ENCODE measurements around the gene BPIFB3. TPM values are rescaled to one million over a fixed set of nuclear protein-coding genes. Genes with fewer than 3 reads are reported as not detected.
"Not testable (repeated sequence)": the region's sequence is repeated elsewhere in the genome, so short reads cannot be mapped to it uniquely, and the experiment has no call there.

BPIFB3 gene
- total RNA-seq, 1 experiment from 2014 or later = not detected

GRCh38 chr20:33027769-33028751, 25.6 kb upstream of the BPIFB3 start:
- no peak for DNase-seq (ENCODE audit: low read depth)

DNA sequence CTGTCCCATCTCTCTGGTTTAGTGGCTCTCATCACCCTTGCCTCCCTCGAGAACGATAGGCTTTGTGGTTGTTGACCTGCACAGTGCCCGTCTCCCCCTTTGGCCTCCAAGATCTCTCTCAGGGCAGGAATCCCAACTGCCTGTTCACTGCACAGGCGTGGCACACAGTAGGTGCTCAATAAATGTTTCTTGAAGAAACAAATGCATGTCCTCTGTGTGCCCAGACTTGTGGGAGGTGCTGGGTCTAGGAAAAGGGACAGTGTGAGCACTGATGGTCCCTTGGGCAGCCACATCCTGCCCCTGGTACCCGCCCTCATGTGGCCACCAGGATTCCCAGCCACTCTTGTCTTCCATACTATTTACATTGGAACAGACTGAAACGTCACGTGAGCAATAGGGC, 24.8 kb upstream of the BPIFB3 start:
- no peak for DNase-seq (ENCODE audit: low read depth)

- no peak for DNase-seq (ENCODE audit: low read depth)
These were observed 23.6 kb upstream of the BPIFB3 start for GRCh38 chr20:33030076-33030475.

- no peak for DNase-seq (ENCODE audit: low read depth)
These were observed 23.1 kb upstream of the BPIFB3 start for GRCh38 chr20:33030569-33030968.

- DNase-seq (ENCODE audit: low read depth) = no peak
These were observed 22.2 kb upstream of the BPIFB3 start, which contains the start of gene BPIFB6 for GRCh38 chr20:33031531-33031930. TSS of gene BPIFB6 (plus strand) at chr20:33031648. CDS start at chr20:33031648, 0 bp downstream.

DNA sequence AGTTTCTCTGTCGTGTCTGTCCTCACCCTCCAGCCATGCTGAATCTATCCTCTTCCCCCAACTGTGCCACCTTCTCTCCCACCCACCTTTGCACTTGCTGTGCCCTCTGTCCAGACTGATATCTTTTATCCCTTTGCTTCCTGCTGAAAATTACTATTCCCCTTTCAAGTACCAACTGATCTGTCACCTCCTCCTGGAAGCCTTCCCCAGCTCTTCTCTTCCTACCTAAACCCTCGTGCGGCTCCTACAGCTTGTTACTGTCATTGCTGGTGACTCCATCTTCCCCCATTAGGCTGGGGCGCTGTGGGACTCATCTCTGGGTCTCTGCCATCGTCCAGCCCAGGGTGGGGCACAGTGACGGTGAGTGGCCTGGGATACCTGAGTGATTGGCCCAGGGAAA, 21.1 kb upstream of the BPIFB3 start:
- no peak for DNase-seq (ENCODE audit: low read depth)

GRCh38 chr20:33033381-33033780, 20.3 kb upstream of the BPIFB3 start:
- no peak for DNase-seq (ENCODE audit: low read depth)

GRCh38 chr20:33034115-33034514, 19.6 kb upstream of the BPIFB3 start:
- no peak for DNase-seq (ENCODE audit: low read depth)

- DNase-seq (ENCODE audit: low read depth) = no peak
These were observed 18.7 kb upstream of the BPIFB3 start for GRCh38 chr20:33034901-33035492.

- DNase-seq (ENCODE audit: low read depth) = no peak
These were observed 16.2 kb upstream of the BPIFB3 start for GRCh38 chr20:33037456-33037855.

- DNase-seq (ENCODE audit: low read depth) = no peak
These were observed 15.5 kb upstream of the BPIFB3 start for GRCh38 chr20:33038243-33038642.

- no peak for DNase-seq (ENCODE audit: low read depth)
These were observed 11.3 kb upstream of the BPIFB3 start for GRCh38 chr20:33042430-33042829.

GRCh38 chr20:33042983-33043730, 10.5 kb upstream of the BPIFB3 start:
- DNase-seq (ENCODE audit: low read depth) = no peak

DNA sequence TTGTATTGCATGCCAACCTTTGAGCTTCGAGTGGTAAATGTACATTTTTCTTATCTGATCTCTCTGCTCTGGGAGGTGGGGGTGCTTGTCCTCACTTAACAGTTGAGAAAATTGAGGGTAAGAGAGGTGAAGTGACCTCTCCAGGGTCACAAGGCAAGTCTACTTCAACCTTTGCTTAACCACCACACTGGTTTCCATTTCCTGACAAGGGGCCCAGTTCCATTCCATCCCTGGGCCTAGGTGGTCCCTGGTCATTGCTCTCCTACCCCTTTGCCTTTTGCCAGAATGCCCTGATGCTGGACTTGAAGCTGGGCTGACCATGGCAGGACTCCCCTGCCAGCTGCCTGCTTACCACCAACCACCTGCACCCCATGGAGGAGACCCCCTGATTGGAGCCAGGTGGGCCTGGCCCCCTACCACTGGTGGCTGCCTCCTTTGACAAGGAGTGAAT, 9.9 kb upstream of the BPIFB3 start:
- no peak for DNase-seq (ENCODE audit: low read depth)

GRCh38 chr20:33045129-33045721, 8.5 kb upstream of the BPIFB3 start:
- DNase-seq (ENCODE audit: low read depth) = not testable (repeated sequence)

- no peak for DNase-seq (ENCODE audit: low read depth)
These were observed 7.3 kb upstream of the BPIFB3 start for GRCh38 chr20:33046412-33046811.

DNA sequence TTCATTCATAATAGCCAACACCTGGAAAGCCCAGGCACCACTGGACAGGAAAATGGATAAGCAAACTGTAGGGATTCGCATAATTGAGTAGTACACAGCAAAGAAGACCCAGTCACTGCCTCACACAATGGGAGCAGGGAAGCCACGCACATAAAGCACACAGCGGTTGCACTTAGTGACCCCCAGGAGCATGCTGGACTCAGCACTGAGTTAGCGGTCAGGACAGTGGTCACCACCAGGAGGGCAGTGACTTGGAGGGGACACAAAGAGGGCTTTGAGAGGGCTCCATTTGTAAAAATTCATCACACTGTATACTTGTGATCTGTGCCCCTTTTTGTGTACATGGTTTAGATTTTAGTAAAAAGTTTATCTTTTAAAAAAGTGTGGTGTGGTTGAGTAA, 2.4 kb upstream of the BPIFB3 start:
- no peak for DNase-seq (ENCODE audit: low read depth)

DNA sequence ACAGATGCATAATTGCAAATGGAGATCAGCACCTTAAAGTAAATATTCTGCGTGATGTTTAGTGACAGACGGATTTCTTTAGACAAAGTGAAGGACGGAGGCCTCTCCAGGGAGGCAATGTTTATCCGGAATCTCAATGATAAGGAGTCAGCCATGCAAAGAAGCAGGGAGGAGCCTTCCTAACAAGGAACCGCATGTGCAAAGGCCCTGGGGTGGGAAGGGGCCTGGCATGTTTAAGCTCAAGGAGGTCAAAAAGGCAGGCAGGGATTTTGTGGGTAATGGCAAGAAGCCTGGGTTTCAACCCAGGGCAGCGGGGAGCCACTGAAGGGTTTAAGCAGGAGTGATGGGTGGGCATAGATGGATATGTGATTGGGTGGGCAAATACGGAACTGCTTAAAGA, 678 bp downstream of the BPIFB3 start:
- no peak for DNase-seq (ENCODE audit: low read depth)

DNA sequence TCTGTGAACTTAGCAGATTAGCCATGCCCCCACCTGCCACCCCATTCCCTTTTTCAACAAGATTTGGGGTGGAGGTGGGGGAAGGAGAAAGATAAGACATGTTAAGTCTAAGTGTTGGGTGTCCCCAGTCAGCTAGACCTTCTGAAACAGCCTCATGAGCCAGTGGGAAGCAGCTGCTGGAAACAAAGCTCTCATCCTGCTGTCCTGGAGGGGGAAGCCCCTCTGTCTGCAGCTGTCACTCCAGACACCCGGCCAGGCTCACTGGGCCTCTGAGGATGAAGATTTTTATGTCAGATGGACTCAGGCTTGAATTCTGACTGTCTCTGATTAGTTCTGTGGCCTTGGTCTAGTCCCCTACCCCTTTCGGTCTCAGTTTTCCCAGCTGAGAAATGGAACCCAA, 1.1 kb downstream of the BPIFB3 start:
- no peak for DNase-seq (ENCODE audit: low read depth)

DNA sequence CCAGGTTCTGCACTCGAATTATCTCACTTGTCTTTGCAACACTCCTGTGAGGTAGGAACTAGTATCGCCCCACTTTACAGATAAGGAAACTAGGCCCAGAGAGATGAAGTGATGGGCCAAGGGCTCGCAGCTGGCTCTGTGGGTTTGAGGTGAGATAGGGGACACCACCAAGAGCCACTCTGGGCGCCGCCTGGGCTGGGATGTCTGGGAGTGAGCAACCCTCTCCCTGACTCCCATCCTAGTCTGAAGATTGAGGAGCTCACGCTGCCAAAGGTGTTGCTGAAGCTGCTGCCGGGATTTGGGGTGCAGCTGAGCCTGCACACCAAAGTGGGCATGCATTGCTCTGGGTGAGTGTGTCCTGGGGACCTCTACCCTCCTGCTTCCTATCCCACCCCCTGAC, 5.4 kb downstream of the BPIFB3 start:
- DNase-seq (ENCODE audit: low read depth) = no peak

- DNase-seq (ENCODE audit: low read depth) = no peak
These were observed 6.2 kb downstream of the BPIFB3 start for GRCh38 chr20:33059741-33060390.

All from Daoy (cell line).